GM23248 (cell line): ENCODE measurements around the gene GTF3C5. TPM values are rescaled to one million over a fixed set of nuclear protein-coding genes. Genes with fewer than 3 reads are reported as not detected.
"Not testable (repeated sequence)": the region's sequence is repeated elsewhere in the genome, so short reads cannot be mapped to it uniquely, and the experiment has no call there.

Experiments used
- DNase-seq: peaks from one replicate; pipeline ENCODE4 v3.0.0-alpha.2; 2015
- H2AFZ ChIP-seq: fragments of 200-600 bp; sonication (generic); 2 replicates; pipeline ENCODE4 v1.6.1; 2016; ENCODE audit warnings: antibody characterized with exemption
- H3F3A ChIP-seq: fragments of 200-600 bp; sonication (generic); 2 replicates; pipeline ENCODE4 v1.6.1; 2016; ENCODE audit warnings: mild to moderate bottlenecking, antibody characterized with exemption, mixed run types; ENCODE audit not compliant: insufficient read depth
- H3K27ac ChIP-seq: fragments of 200-600 bp; sonication (generic); 2 replicates; pipeline ENCODE4 v1.5.1; 2016; ENCODE audit warnings: mild to moderate bottlenecking
- H3K27me3 ChIP-seq: fragments of 200-600 bp; sonication (generic); replicated peaks from 2 replicates; pipeline ENCODE4 v1.6.1; 2016; ENCODE audit warnings: mild to moderate bottlenecking; ENCODE audit not compliant: insufficient read depth
- H3K36me3 ChIP-seq: fragments of 200-600 bp; sonication (generic); 2 replicates; pipeline ENCODE4 v1.6.1; 2016; ENCODE audit warnings: low read depth, mild to moderate bottlenecking
- H3K4me1 ChIP-seq: fragments of 200-600 bp; sonication (generic); 2 replicates; pipeline ENCODE4 v1.6.1; 2016; ENCODE audit warnings: mild to moderate bottlenecking; ENCODE audit not compliant: insufficient read depth
- H3K4me2 ChIP-seq: fragments of 200-600 bp; sonication (generic); one replicate; pipeline ENCODE4 v1.6.1; 2016; ENCODE audit warnings: mild to moderate bottlenecking; ENCODE audit not compliant: unreplicated experiment
- H3K4me3 ChIP-seq: fragments of 200-600 bp; sonication (generic); 2 replicates; pipeline ENCODE4 v1.5.1; 2016; ENCODE audit warnings: mild to moderate bottlenecking
- H3K79me2 ChIP-seq: fragments of 200-600 bp; sonication (generic); 2 replicates; pipeline ENCODE4 v1.6.1; 2016; ENCODE audit warnings: mild to moderate bottlenecking; ENCODE audit not compliant: insufficient read depth
- H3K9ac ChIP-seq: fragments of 200-600 bp; sonication (generic); 2 replicates; pipeline ENCODE4 v1.6.1; 2016; ENCODE audit warnings: mild to moderate bottlenecking
- H3K9me2 ChIP-seq: fragments of 200-600 bp; sonication (generic); 2 replicates; pipeline ENCODE4 v1.6.1; 2016; ENCODE audit warnings: mixed run types, mild to moderate bottlenecking, moderate library complexity; ENCODE audit not compliant: insufficient read depth
- H3K9me3 ChIP-seq: fragments of 200-600 bp; sonication (generic); one replicate; pipeline ENCODE4 v1.6.1; 2017; ENCODE audit warnings: low read depth
- H4K20me1 ChIP-seq: fragments of 200-600 bp; sonication (generic); 2 replicates; pipeline ENCODE4 v1.6.0; 2016; ENCODE audit not compliant: insufficient read depth
- EZH2 ChIP-seq: fragments of 200-600 bp; sonication (generic); IDR thresholded peaks from 2 replicates; pipeline ENCODE4 v1.6.1; 2018; ENCODE audit warnings: antibody characterized with exemption, mild to moderate bottlenecking; ENCODE audit not compliant: insufficient read depth, poor library complexity, severe bottlenecking
- EZH2phosphoT487 ChIP-seq: fragments of 200-600 bp; sonication (generic); IDR thresholded peaks from 2 replicates; pipeline ENCODE4 v1.6.1; 2018; ENCODE audit warnings: antibody characterized with exemption, moderate library complexity, mild to moderate bottlenecking, low read depth; ENCODE audit not compliant: insufficient read depth
- WGBS, 2 experiments: methylation state at CpG; one replicate each; pipeline ENCODE4 v1.1.6; 2015 to 2017; ENCODE audit warnings: low lambda C conversion rate in 2 of 2, low coverage in 1 of 2; ENCODE audit errors: missing lambda C conversion rate in 2 of 2; 5-methylcytosine and 5-hydroxymethylcytosine counted together
- in situ Hi-C: fragments of 300-500 bp; cut with MboI; formaldehyde crosslinking; loops from 2 replicates; pipeline ENCODE4 v1.15.0; 2020
- polyA plus RNA-seq: library from polyadenylated mRNA; unstranded; fragments of >200 nt; fragmentation: Nextera tagmentation; extraction: Ambion mirVana; gene quantifications from 2 replicates; pipeline ENCODE4 v1.2.1, GENCODE V29; 2016
- total RNA-seq: library from RNA; depleted of rRNA; stranded (reverse); fragments of >200 nt; shearing (Covaris generic); gene quantifications from 2 replicates; pipeline ENCODE4 v1.2.3, GENCODE V29; 2014

The GTF3C5 gene
- total and polyA plus RNA-seq, 2 experiments from 2014 or later: 33.5 to 40.1 TPM

GRCh38 chr9:133075925-133076630, 45.3 kb downstream of the GTF3C5 start:
- Histone ChIP-seq H3K9ac (no peak overlapping the region), H3K4me1 (peaks cover 29% of the 10 kb centered on the region), H3K4me2 (peak overlapping the region; percentile 53), H3K36me3 (no peaks in the 10 kb centered on the region), H3F3A (peaks cover 36% of the 10 kb centered on the region), H3K79me2 (no peaks in the 10 kb centered on the region), H4K20me1 (no peaks in the 10 kb centered on the region), H3K27ac (peak overlapping the region; percentile 30), H3K9me2 (no peaks in the 10 kb centered on the region), H3K4me3 (peak overlapping the region; percentile 13), H3K27me3 (no peaks in the 10 kb centered on the region), H3K9me3 (no peaks in the 10 kb centered on the region), H2AFZ (no peak overlapping the region)
- in situ Hi-C loops: no loop called here
- TF ChIP-seq EZH2: no peak
- TF ChIP-seq EZH2phosphoT487: no peak
- peak; percentile 89 for DNase-seq
- 12 to 17% methylated on average over 4 of the region's 4 CpGs for WGBS, 2 experiments

- Histone ChIP-seq H4K20me1 (no peaks in the 10 kb centered on the region), H3K79me2 (no peaks in the 10 kb centered on the region), H3K36me3 (no peaks in the 10 kb centered on the region), H3K9me3 (no peaks in the 10 kb centered on the region), H3K4me1 (peaks cover 29% of the 10 kb centered on the region), H3K4me2 (peak overlapping the region; percentile 53), H3K27ac (peak overlapping the region; percentile 27), H3K9ac (no peak overlapping the region), H3K27me3 (no peaks in the 10 kb centered on the region), H3K4me3 (no peak overlapping the region), H3K9me2 (no peaks in the 10 kb centered on the region), H2AFZ (no peak overlapping the region), H3F3A (peaks cover 36% of the 10 kb centered on the region)
- TF ChIP-seq EZH2phosphoT487 (no peak), EZH2 (no peak)
- in situ Hi-C loops: no loop called here
- 90 to 96% methylated on average over 4 of the region's 4 CpGs for WGBS, 2 experiments
- DNase-seq: no peak
These were observed 45.9 kb downstream of the GTF3C5 start for GRCh38 chr9:133076691-133077090.

- Histone ChIP-seq H3K36me3 (no peaks in the 10 kb centered on the region), H3K27me3 (no peaks in the 10 kb centered on the region), H3K4me3 (no peak overlapping the region), H3K27ac (no peak overlapping the region), H3K4me1 (peaks cover 29% of the 10 kb centered on the region), H3F3A (peaks cover 32% of the 10 kb centered on the region), H3K9ac (no peak overlapping the region), H4K20me1 (no peaks in the 10 kb centered on the region), H3K4me2 (no peak overlapping the region), H3K9me3 (no peaks in the 10 kb centered on the region), H2AFZ (no peak overlapping the region), H3K79me2 (no peaks in the 10 kb centered on the region), H3K9me2 (no peaks in the 10 kb centered on the region)
- in situ Hi-C loops: no loop called here
- TF ChIP-seq EZH2phosphoT487 (no peak), EZH2 (no peak)
- WGBS, 2 experiments: 80 to 84% methylated on average over 14 of the region's 14 CpGs
- no peak for DNase-seq
These were observed 47.7 kb downstream of the GTF3C5 start for GRCh38 chr9:133078486-133078885.

- 68 to 69% methylated on average over 7 of the region's 7 CpGs for WGBS, 2 experiments
- Histone ChIP-seq H3K27ac (no peak overlapping the region), H3F3A (peaks cover 21% of the 10 kb centered on the region), H3K4me3 (no peak overlapping the region), H4K20me1 (no peaks in the 10 kb centered on the region), H3K9ac (no peak overlapping the region), H3K4me1 (peaks cover 17% of the 10 kb centered on the region), H3K9me2 (no peaks in the 10 kb centered on the region), H3K4me2 (no peak overlapping the region), H3K36me3 (no peaks in the 10 kb centered on the region), H2AFZ (no peak overlapping the region), H3K9me3 (no peaks in the 10 kb centered on the region), H3K79me2 (no peaks in the 10 kb centered on the region), H3K27me3 (no peaks in the 10 kb centered on the region)
- in situ Hi-C loops: no loop called here
- DNase-seq: no peak
- TF ChIP-seq EZH2phosphoT487 (no peak), EZH2 (no peak)
These were observed 49.4 kb downstream of the GTF3C5 start for GRCh38 chr9:133080161-133080560.

- H4K20me1 ChIP-seq, H3K27ac ChIP-seq, H3K36me3 ChIP-seq, H3K9me2 ChIP-seq, H3K4me1 ChIP-seq, DNase-seq, H3K9ac ChIP-seq, H3K9me3 ChIP-seq, H3K79me2 ChIP-seq, in situ Hi-C loops, H3K4me3 ChIP-seq, H3K27me3 ChIP-seq, H2AFZ ChIP-seq, H3K4me2 ChIP-seq: not testable (repeated sequence)
- H3F3A ChIP-seq: peaks cover 11% of the 10 kb centered on the region
- 91 to 95% methylated on average over 7 to 10 of the region's 18 CpGs for WGBS, 2 experiments
These were observed 50.3 kb downstream of the GTF3C5 start for GRCh38 chr9:133080786-133081779.

- H3K4me2 ChIP-seq, H3K9ac ChIP-seq, H3K4me1 ChIP-seq, H3K9me3 ChIP-seq, H3K27me3 ChIP-seq, H3K9me2 ChIP-seq, in situ Hi-C loops, H2AFZ ChIP-seq, H3K4me3 ChIP-seq, H3K79me2 ChIP-seq, DNase-seq, H3K27ac ChIP-seq, H3F3A ChIP-seq, H3K36me3 ChIP-seq, H4K20me1 ChIP-seq: not testable (repeated sequence)
- 61 to 74% methylated on average over 4 to 5 of the region's 12 CpGs for WGBS, 2 experiments
These were observed 51.3 kb downstream of the GTF3C5 start for GRCh38 chr9:133081957-133082644.
